Urinary bladder (tissue), 4 donors: ENCODE data around the gene GDA. TPM values are rescaled to one million over a fixed set of nuclear protein-coding genes. Genes with fewer than 3 reads are reported as not detected.

Experiments used
- DNase-seq: peaks from one replicate; pipeline ENCODE4 v3.0.0-alpha.2; 2015; ENCODE audit errors: extremely low spot score
- H3K27ac ChIP-seq: one replicate; pipeline ENCODE4 v1.5.1; 2013; ENCODE audit warnings: low read depth, mild to moderate bottlenecking, moderate library complexity
- H3K36me3 ChIP-seq: one replicate; pipeline ENCODE4 v1.6.1; 2013; ENCODE audit warnings: mild to moderate bottlenecking, moderate library complexity; ENCODE audit not compliant: insufficient read depth
- H3K4me1 ChIP-seq: one replicate; pipeline ENCODE4 v1.6.1; 2013; ENCODE audit warnings: mild to moderate bottlenecking, moderate library complexity; ENCODE audit not compliant: insufficient read depth
- H3K4me3 ChIP-seq: one replicate; pipeline ENCODE4 v1.5.1; 2013; ENCODE audit warnings: low read depth, low read length
- whole genome bisulfite sequencing: extraction: QIAGEN DNeasy Blood & Tissue Kit; methylation state at CpG from one replicate; pipeline ENCODE4 v1.1.7; 2013; 5-methylcytosine and 5-hydroxymethylcytosine counted together
- polyA plus RNA-seq: library from polyadenylated mRNA; stranded (reverse); fragments of 200-250 nt; gene quantifications from one replicate; pipeline ENCODE4 v1.2.3, GENCODE V29; 2013
- total RNA-seq: library from RNA; depleted of rRNA; stranded (reverse); fragments of >200 nt; gene quantifications from one replicate; pipeline ENCODE4 v1.2.3, GENCODE V29; 2014
- donor health status: healthy with polysubstance abuse.
- donor health status: healthy.

The GDA gene
- total and polyA plus RNA-seq, 2 donors: 2.1 to 5.4 TPM

GRCh38 chr9:72203205-72203803 lies 54.1 kb downstream of the GDA start:
- no peak for DNase-seq
- H3K36me3 ChIP-seq: no peaks in the 10 kb centered on the region
- H3K4me1 ChIP-seq: no peaks in the 10 kb centered on the region
- WGBS: 71% methylated on average over 3 of the region's 3 CpGs
- H3K27ac ChIP-seq: no peak overlapping the region
- no peak overlapping the region for H3K4me3 ChIP-seq

DNA sequence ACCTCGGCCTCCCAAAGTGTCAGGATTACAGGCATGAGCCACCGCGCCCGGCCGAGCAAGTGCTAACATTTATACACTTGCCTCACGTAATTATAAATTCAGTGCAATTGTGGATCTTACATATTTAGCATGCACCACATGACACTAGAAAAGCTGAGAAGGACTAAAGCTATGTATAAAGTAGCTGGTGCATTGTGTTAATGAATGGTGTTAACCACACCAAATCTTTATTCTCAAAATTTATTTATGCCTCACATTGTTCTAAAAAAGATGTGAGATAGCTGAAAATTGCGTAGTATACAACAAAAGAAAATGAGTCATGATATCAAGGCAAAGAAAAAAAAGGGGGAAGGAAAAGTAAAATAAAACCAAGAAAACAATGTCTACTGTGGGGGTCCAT lies 54.8 kb downstream of the GDA start:
- 79% methylated on average over 7 of the region's 7 CpGs for WGBS
- H3K27ac ChIP-seq: no peak overlapping the region
- DNase-seq: no peak
- H3K4me1 ChIP-seq: no peaks in the 10 kb centered on the region
- H3K4me3 ChIP-seq: no peak overlapping the region
- H3K36me3 ChIP-seq: no peaks in the 10 kb centered on the region

DNA sequence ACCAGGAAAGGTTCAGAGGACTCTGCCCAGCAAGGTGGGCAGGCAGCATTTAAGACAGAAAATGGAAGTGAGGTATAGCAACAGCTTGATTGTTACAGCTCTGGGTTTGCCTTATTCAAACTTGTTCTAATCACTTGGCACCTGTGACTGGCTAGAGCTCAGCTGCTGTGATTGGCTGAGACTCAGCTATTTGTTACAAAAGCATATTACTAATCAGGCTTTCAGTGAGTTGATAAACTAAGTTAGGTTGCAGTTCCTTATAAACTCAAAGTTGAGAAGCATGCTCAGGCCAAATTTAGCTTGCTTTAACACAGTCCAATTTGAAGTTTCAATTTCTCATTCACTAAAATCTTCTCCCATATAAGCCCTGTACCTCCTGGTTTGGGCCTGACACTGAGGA lies 56.3 kb downstream of the GDA start:
- Histone ChIP-seq H3K4me3 (no peak overlapping the region), H3K36me3 (no peaks in the 10 kb centered on the region), H3K4me1 (no peaks in the 10 kb centered on the region), H3K27ac (no peak overlapping the region)
- no peak for DNase-seq

- Histone ChIP-seq H3K4me3 (no peak overlapping the region), H3K36me3 (no peaks in the 10 kb centered on the region), H3K4me1 (no peaks in the 10 kb centered on the region), H3K27ac (no peak overlapping the region)
- DNase-seq: no peak
Observed at GRCh38 chr9:72207278-72207677, 58.0 kb downstream of the GDA start.

DNA sequence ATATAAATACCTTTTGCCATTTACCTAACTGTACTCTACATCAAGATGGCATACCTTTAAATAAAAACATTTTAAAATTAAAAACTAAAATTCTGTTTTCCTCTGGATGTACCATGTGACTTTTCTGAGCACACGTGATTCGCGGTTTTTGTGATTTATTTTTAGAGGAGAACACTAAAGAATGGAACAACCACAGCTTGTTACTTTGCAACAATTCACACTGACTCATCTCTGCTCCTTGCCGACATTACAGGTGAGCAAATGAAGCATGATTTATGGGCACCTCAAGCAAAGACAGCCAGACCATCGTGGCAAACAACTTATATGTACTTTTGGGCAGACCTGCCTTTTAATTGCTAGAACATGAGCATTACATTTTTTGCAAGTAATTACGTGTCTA lies 61.3 kb downstream of the GDA start:
- H3K36me3 ChIP-seq: no peaks in the 10 kb centered on the region
- H3K4me3 ChIP-seq: no peak overlapping the region
- H3K4me1 ChIP-seq: no peaks in the 10 kb centered on the region
- no peak overlapping the region for H3K27ac ChIP-seq
- DNase-seq: no peak
- 74% methylated on average over 6 of the region's 6 CpGs for WGBS

DNA sequence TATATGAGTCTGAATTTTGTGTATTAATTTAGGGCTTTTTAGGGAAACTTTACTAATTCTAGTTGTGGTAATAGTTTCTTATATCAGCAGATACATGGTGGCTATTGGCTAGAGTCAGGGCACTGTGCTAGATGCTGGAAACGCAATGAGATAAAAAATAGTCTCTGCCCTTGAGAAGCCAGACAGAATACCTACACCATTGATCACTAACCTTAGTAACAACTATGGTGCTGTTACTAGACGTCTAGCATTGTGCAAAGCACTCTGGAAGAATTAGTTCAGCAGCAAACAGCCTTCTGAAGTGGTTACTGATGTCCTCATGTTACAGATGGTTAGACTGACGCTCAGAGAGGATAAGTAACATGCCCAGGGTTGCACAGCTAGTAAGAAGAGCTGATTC lies 61.8 kb downstream of the GDA start:
- 58% methylated on average over 3 of the region's 3 CpGs for WGBS
- Histone ChIP-seq H3K4me3 (no peak overlapping the region), H3K36me3 (no peaks in the 10 kb centered on the region), H3K4me1 (no peaks in the 10 kb centered on the region), H3K27ac (no peak overlapping the region)
- DNase-seq: no peak

- 85% methylated on average over 4 of the region's 4 CpGs for WGBS
- no peaks in the 10 kb centered on the region for H3K4me1 ChIP-seq
- no peaks in the 10 kb centered on the region for H3K36me3 ChIP-seq
- DNase-seq: no peak
- H3K4me3 ChIP-seq: no peak overlapping the region
- H3K27ac ChIP-seq: no peak overlapping the region
Observed at GRCh38 chr9:72213906-72214305, 64.7 kb downstream of the GDA start.

DNA sequence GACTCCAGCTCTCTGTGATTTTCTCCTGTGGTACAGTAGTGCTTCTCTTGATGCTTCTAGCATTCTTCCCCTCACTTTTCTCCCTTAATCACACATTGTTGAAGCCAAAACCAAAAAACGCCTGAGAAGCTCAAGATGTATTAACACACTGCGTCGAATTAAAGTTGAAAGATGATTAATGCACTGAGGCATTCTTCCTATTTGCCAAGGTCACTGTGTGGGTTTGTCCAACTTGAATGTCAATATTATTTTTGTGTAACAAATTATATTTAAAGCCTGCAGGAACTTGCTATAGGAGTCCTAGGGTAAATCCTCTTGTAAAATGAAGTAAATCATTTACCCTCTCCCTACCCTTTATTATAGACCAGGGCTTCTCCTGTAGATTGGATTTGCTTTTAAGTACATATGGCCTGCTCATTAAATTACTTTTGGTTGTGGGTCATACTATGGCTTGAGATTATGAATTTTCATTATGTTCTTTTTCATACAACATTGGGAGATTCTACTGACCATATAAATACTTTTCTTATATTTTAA lies 68.1 kb downstream of the GDA start:
- H3K4me1 ChIP-seq: no peaks in the 10 kb centered on the region
- DNase-seq: peak; percentile 31
- WGBS: 84% methylated on average over 3 of the region's 3 CpGs
- no peaks in the 10 kb centered on the region for H3K36me3 ChIP-seq
- no peak overlapping the region for H3K27ac ChIP-seq
- no peak overlapping the region for H3K4me3 ChIP-seq

GRCh38 chr9:72220589-72220988 lies 71.3 kb downstream of the GDA start:
- DNase-seq: no peak
- no peak overlapping the region for H3K4me3 ChIP-seq
- 79% methylated on average over 1 of the region's 1 CpG for WGBS
- no peaks in the 10 kb centered on the region for H3K4me1 ChIP-seq
- no peaks in the 10 kb centered on the region for H3K36me3 ChIP-seq
- H3K27ac ChIP-seq: no peak overlapping the region

- H3K4me1 ChIP-seq: no peaks in the 10 kb centered on the region
- H3K36me3 ChIP-seq: no peaks in the 10 kb centered on the region
- H3K4me3 ChIP-seq: no peak overlapping the region
- DNase-seq: no peak
- no peak overlapping the region for H3K27ac ChIP-seq
- 92% methylated on average over 2 of the region's 2 CpGs for WGBS
Observed at GRCh38 chr9:72226146-72226812, 77.0 kb downstream of the GDA start.

DNA sequence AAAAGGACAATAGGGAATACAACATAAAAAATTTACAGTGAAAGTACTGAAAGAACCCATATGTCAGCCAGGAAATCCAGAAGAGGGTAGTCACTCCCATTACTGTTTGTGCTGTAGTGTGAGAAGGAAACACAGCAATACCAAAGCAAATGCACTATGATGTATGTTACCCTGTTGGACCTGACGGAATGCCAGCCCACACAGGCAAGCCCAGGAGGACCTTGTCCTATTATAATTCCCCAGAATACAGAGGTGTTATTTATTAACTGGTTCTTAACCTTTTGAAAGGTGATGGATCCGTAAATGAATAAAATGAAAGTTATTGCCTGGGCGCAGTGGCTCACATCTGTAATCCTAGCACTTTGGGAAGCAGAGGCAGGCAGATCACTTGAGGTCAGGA lies 79.0 kb downstream of the GDA start:
- H3K27ac ChIP-seq: no peak overlapping the region
- 81% methylated on average over 3 of the region's 3 CpGs for WGBS
- no peak for DNase-seq

DNA sequence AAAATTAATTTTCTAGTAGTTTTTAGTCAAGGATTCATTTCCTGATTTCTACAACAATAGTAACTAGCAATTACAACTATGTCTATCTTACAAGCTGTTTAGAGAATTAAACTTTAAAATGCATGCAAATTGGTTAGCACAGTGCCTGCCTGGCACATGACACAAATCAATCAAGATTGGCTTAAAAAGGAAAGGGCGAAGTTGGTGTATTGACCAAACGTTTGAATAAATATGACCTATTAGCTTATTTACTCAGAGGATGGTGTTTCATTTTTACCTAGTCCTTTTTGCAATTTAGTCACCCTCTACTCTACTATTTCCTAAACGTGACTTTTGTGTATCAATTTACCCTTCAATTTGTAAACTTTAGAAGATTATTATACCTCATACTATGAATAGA lies 83.5 kb downstream of the GDA start:
- H3K4me3 ChIP-seq: no peak overlapping the region
- no peaks in the 10 kb centered on the region for H3K4me1 ChIP-seq
- DNase-seq: no peak
- no peaks in the 10 kb centered on the region for H3K36me3 ChIP-seq
- 80% methylated on average over 3 of the region's 3 CpGs for WGBS
- H3K27ac ChIP-seq: no peak overlapping the region

More for the DNA sequence above, 79.0 kb downstream of the GDA start:
- no peaks in the 10 kb centered on the region for H3K4me1 ChIP-seq
- no peak overlapping the region for H3K4me3 ChIP-seq
- H3K36me3 ChIP-seq: no peaks in the 10 kb centered on the region

DNA sequence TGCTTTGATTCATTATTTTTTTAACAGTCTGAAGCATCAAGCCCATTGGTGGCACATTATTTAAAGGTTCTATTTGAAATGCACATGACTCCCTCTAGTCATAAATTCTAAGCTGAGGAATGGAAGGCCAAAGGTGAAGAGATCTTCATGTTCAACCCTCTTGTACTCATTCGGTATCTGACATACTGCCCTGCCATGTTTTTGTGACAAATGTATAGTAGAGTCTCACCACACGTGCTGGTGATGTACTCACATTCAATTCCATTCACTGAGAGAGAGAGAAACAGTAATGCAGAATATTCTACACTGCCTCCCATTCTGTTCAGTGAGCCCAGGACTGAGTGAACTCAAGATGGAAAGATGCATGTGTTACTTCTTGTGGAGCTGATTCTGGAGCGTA lies 98.3 kb downstream of the GDA start:
- Histone ChIP-seq H3K4me1 (no peaks in the 10 kb centered on the region), H3K4me3 (no peak overlapping the region), H3K27ac (no peak overlapping the region), H3K36me3 (no peaks in the 10 kb centered on the region)
- no peak for DNase-seq
- WGBS: 83% methylated on average over 3 of the region's 3 CpGs

GRCh38 chr9:72251589-72251988 lies 102.3 kb downstream of the GDA start:
- Histone ChIP-seq H3K36me3 (no peaks in the 10 kb centered on the region), H3K4me3 (no peak overlapping the region), H3K4me1 (no peaks in the 10 kb centered on the region), H3K27ac (no peak overlapping the region)
- DNase-seq: no peak
- 90% methylated on average over 1 of the region's 1 CpG for WGBS
